SKM-1 treated with dmso at 0.1 percent for 144 hours (cell line): ENCODE measurements around the gene RNPEPL1.
"Not testable (repeated sequence)": the region's sequence is repeated elsewhere in the genome, so short reads cannot be mapped to it uniquely, and the experiment has no call there.

Experiments used
- DNase-seq: peaks from one replicate; lab custom pipeline; 2025; ENCODE audit not compliant: unreplicated experiment; lab: John Stamatoyannopoulos, UW

RNPEPL1 gene

GRCh38 chr2:240538031-240538780 lies 30.1 kb upstream of the RNPEPL1 start:
- no peak for DNase-seq

DNA sequence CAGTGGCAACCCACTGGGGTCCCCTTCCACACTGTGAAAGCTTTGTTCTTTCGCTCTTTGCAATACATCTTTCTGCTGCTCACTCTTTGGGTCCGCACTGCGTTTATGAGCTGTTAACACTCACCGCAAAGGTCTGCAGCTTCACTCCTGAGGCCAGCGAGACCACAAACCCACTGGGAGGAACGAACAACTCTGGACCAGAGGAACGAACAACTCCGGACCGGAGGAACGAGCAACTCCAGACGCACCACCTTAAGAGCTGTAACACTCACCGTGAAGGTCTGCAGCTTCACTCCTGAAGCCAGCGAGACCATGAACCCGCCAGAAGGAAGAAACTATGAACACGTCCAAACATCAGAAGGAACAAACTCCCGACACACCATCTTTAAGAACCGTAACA lies 29.2 kb upstream of the RNPEPL1 start:
- DNase-seq: not testable (repeated sequence)

DNA sequence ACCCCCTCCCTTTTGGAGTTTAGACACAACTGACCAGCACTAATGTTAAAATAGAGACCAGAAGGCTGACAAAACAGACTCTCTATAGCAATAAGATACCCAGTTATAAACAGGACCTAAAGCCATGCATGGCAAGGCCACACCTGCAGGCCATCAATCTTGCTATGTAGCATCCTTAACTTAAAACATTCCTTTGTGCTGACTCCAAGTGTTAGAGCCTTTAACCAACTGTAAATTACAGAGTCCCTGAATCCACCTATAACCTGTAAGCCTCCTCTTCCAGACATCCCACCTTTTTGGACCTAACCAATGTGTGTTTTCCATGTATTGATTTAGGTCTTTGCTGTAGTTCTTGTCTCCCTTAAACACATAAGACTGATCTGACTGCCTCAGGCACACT lies 28.4 kb upstream of the RNPEPL1 start:
- no peak for DNase-seq

DNA sequence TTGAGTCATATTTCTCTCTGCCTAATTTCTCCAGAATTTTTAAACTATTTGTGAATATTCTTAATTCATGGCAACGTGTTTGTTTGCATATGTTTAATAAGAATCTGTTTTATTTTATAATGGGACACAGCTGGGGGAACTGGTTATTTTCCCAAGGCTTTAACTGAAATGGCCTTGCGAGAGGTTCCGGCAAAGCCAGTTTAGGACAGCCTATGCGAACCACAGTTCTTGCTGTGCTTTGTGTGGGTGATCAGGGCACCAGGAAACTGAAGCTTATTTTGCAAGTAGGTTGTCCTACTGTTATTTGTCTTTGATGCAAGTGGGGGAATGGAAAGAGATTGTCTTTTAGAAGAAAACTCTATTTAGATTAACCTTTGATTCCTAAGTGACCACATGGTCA lies 17.0 kb upstream of the RNPEPL1 start:
- DNase-seq: no peak

DNA sequence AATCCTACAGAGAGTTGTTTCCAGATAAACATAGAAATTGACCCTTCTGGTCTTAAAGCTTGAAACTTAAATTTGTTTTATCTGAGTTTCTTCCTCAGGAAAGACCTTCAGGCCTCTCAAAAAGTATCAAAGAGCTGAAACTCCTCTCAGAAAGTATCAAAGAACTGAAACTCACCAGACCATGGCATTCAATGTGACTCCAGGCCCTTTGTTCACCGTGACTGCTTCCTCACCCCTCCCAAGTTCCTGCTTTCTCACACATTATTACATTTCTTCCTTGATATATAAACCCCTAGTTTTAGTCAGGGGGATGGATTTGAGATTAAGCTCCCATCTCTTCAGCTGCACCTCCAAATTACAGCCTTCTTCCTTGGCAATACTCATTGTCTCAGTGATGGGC lies 16.5 kb upstream of the RNPEPL1 start:
- DNase-seq: no peak

- DNase-seq: no peak
These were observed 14.3 kb upstream of the RNPEPL1 start for GRCh38 chr2:240553956-240554480.

DNA sequence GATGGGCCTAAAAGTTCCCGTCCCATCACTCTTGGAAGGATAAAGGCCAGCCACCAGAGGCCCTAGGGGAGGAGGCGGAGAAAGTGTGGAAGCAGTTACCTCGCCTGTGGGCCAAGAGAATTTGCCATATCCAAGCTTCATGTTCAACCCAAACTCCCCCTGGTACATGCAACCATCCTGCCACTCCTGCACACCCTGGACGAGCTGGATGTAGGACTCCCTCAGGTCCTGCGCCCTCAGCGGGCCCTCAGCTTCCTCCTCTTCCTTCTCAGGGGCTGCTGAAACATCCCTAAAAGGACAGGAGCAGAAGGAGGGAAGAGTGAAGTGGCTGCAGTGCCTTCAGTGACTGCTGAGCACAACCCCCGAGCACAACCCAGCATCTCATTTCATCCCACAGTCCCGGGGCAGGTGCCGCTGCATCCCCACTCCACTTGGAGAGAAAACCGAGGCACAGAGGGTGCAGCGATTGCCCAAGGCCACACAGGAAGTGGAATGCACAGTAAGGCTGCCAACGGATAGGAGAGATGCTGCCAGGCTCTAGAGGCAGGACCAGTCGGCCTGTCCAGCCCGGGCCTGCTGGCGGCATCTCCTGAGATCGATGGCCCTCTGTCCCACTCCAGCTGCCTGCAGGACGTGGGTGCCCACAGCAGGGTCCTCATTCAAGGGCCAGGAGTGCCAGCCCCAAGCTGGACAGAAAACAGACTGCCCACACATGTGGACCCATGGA lies 13.4 kb upstream of the RNPEPL1 start:
- DNase-seq: no peak

- no peak for DNase-seq
These were observed 12.6 kb upstream of the RNPEPL1 start for GRCh38 chr2:240555541-240556250.

DNA sequence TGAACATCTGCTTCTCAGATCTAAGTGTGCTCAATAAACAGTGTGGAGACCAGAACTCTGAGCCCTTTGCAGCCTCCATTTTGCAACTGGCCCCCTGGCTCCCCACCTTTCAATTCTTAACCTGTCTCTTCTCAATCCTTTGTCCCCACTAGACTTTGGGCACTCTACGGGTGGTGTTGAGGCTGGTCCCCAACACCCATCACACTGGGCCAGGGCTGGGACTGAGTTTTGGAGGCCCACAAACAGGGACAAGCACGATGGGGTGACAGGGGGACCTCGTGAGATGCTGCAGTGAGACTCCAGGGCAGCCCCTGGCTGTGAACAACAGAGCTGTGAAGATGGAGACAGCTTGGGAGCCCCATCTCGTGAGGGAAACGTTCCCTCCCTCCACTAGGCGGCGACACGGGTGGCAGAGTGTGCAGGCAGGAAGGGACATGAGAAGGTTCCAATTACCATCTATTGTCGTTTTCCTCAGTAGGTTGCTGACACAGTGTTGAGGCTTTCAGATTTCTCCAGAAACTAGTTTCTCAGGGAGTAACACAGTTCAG lies 11.7 kb upstream of the RNPEPL1 start:
- DNase-seq: peak; percentile 58

DNA sequence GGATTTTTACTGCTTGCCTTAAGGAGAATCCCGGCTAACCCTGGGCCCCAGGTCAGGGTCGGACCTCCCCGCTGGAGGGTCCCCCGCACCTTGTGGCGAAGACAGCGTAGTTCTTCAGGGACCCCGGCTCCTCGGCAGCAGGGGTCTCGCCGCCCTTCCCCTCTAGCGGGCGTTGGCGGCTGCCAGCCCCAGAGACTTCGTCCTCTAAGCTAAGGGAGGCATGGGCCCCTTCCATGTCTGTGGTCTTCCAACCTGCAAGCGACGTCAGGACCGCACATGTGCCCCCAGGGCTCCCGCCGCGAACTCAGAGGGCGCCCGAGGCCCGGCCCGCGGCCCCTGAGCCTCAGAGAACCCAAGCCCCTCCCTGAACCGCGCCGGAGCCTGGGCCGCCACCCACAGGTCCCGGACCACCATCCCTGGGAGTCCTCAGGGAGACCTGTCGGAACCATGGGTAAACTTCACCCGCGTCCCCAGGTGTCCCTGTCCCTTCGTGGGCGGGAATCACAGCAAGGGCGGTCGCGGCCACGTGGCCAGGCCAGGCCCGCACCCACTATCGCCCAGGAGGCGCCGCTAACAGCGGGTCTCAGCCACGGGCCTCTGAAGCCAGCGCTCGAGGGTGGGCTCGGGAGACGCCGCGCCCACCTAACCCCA lies 11.1 kb upstream of the RNPEPL1 start:
- DNase-seq: no peak

DNA sequence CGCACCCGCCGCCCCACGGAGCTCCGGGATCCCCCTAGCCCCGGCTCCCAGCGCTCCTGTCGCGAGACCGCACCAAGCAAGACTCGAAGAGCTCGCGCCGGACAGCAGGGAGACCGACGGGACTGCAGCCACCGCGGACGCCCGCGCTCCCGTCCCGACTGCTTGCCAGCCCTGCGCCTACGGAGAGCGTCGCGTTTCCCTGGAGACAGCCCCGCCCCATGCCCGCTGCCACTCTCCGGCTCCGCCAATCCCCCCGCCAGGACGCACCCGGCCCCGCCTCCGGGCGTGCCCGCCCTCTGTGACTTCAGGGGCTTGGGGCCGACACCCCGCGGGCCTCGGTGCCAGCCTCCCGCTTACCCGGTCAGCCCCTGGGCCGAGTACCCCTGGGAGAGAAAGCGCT lies 10.5 kb upstream of the RNPEPL1 start, which contains the start of gene ANKMY1:
Gene ANKMY1 (minus strand): TSS at position 181 of the 400 bp plus-strand sequence. CDS start 653 bp downstream, outside the sequence.
- no peak for DNase-seq

GRCh38 chr2:240558236-240558761 lies 10.0 kb upstream of the RNPEPL1 start:
- DNase-seq: no peak

DNA sequence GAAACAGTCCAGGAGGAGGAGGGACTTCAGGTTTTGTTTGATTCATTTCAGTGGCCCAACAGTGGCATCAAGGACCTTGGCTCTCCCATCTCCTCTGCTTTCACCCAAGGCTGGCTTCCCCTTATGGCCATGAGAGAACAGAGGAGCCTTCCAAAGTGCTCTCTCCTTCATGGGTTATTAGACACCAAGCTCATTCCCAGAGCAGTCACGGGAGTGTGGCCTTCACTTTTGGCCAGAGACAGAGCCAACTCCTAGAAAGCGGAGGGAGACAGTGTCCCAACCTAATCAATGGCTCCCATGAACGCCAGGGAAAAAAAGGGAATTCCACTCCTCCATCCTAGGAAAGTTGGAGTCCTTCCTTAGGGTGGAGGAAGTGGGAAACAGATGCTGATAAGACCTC lies 9.0 kb upstream of the RNPEPL1 start:
- DNase-seq: no peak

- peak; percentile 89 for DNase-seq
These were observed 8.2 kb upstream of the RNPEPL1 start, which contains the start of gene DUSP28 for GRCh38 chr2:240560084-240560479. Gene DUSP28 (plus strand): TSS chr2:240560357. CDS start chr2:240560685, 328 bp downstream.

DNA sequence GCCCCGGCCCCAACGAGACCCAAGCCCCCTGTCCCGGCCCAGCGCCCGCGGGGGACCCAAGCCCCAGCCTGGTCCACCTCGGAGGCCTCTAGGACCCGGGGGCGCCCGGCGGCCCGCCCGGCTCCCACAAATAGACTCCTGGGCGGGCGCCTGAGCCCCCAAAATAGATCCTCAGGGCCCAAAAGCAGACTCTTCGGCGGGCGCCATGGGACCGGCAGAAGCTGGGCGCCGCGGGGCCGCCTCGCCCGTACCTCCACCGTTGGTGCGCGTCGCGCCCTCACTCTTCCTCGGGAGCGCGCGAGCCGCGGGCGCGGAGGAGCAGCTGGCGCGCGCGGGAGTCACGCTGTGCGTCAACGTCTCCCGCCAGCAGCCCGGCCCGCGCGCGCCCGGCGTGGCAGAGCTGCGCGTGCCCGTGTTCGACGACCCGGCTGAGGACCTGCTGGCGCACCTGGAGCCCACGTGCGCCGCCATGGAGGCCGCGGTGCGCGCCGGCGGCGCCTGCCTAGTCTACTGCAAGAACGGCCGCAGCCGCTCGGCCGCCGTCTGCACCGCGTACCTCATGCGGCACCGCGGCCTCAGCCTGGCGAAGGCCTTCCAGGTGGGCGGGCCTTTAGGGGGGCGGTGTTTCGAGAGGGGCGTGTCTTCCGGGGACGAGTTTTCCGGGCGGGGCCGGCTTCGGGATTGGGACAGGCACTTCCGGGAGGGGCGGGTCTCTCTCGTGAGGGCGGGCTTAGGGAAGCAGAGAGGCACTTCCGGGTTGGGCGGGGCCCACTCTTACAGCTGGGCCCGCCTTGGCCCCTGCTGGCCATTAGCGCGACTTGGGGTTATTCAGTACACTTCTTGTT lies 7.6 kb upstream of the RNPEPL1 start:
- peak; percentile 90 for DNase-seq

- DNase-seq: no peak
These were observed 6.8 kb upstream of the RNPEPL1 start for GRCh38 chr2:240561325-240561971.

- not testable (repeated sequence) for DNase-seq
These were observed 5.1 kb upstream of the RNPEPL1 start for GRCh38 chr2:240563231-240563630.

GRCh38 chr2:240563951-240564560 lies 4.2 kb upstream of the RNPEPL1 start:
- no peak for DNase-seq
